Fibroblast of upper back skin (primary cell): ENCODE results near the gene TTC16.
A peak's percentile ranks its signal among the peaks of the same experiment; 100 is the strongest.

Experiments
- DNase-seq: peaks from one replicate; pipeline ENCODE4 v3.0.0-alpha.2; 2013

The TTC16 gene

GRCh38 chr9:127698985-127699670 lies 16.8 kb upstream of the TTC16 start:
- peak; percentile 97 for DNase-seq

GRCh38 chr9:127700140-127700539 lies 15.7 kb upstream of the TTC16 start:
- DNase-seq = no peak

- no peak for DNase-seq
Observed at GRCh38 chr9:127700594-127701255, 15.2 kb upstream of the TTC16 start.

- no peak for DNase-seq
Observed at GRCh38 chr9:127703289-127703946, 12.5 kb upstream of the TTC16 start.

- DNase-seq = no peak
Observed at GRCh38 chr9:127705577-127706379, 10.1 kb upstream of the TTC16 start.

- DNase-seq = no peak
Observed at GRCh38 chr9:127706836-127707241, 9.0 kb upstream of the TTC16 start, which contains the start of gene CFAP157. Gene CFAP157 (plus strand): TSS chr9:127706988. CDS start chr9:127707032, 44 bp downstream.

GRCh38 chr9:127707766-127708165 lies 8.1 kb upstream of the TTC16 start:
- no peak for DNase-seq

GRCh38 chr9:127708952-127709587 lies 6.8 kb upstream of the TTC16 start:
- DNase-seq = no peak

GRCh38 chr9:127710204-127710783 lies 5.6 kb upstream of the TTC16 start:
- no peak for DNase-seq

- DNase-seq = no peak
Observed at GRCh38 chr9:127711226-127711701, 4.6 kb upstream of the TTC16 start.

GRCh38 chr9:127711831-127712274 lies 4.0 kb upstream of the TTC16 start:
- DNase-seq = no peak

GRCh38 chr9:127712371-127712770 lies 3.5 kb upstream of the TTC16 start:
- no peak for DNase-seq

GRCh38 chr9:127712867-127713266 lies 3.0 kb upstream of the TTC16 start:
- no peak for DNase-seq

GRCh38 chr9:127714020-127714750 lies 1.7 kb upstream of the TTC16 start:
- no peak for DNase-seq

- DNase-seq = no peak
Observed at GRCh38 chr9:127714951-127715469, 869 bp upstream of the TTC16 start.

- DNase-seq = no peak
Observed at GRCh38 chr9:127716412-127716811, 533 bp downstream of the TTC16 start.

- DNase-seq = no peak
Observed at GRCh38 chr9:127717766-127718165, 1.9 kb downstream of the TTC16 start.

GRCh38 chr9:127720031-127720864 lies 4.4 kb downstream of the TTC16 start:
- no peak for DNase-seq

- DNase-seq = no peak
Observed at GRCh38 chr9:127720865-127721227, 5.0 kb downstream of the TTC16 start.

GRCh38 chr9:127721391-127721821 lies 5.5 kb downstream of the TTC16 start:
- DNase-seq = no peak
